Fibroblast of villous mesenchyme (primary cell): Measurements from ENCODE around the gene ATP2A1. TPM values are rescaled to one million over a fixed set of nuclear protein-coding genes. Genes with fewer than 3 reads are reported as not detected.
"Not testable (repeated sequence)": the region's sequence is repeated elsewhere in the genome, so short reads cannot be mapped to it uniquely, and the experiment has no call there.

ENCODE experiments used
- DNase-seq: peaks from one replicate; pipeline ENCODE4 v3.0.0-alpha.2; 2010; ENCODE audit warnings: low read depth
- H3K4me3 ChIP-seq: 2 replicates; pipeline ENCODE4 v1.5.1; 2011; ENCODE audit warnings: low read depth, mild to moderate bottlenecking, low read length
- CTCF ChIP-seq: IDR thresholded peaks from 2 replicates; pipeline ENCODE4 v1.5.1; 2012; ENCODE audit warnings: low read depth, mild to moderate bottlenecking, low read length; ENCODE audit not compliant: insufficient read depth
- total RNA-seq: library from RNA; depleted of rRNA; stranded (reverse); fragments of >200 nt; gene quantifications from 2 replicates; pipeline ENCODE4 v1.2.3, GENCODE V29; 2012

The ATP2A1 gene
- total RNA-seq, 1 donor, result 0.43 TPM

GRCh38 chr16:28876973-28877654 lies 1.2 kb upstream of the ATP2A1 start:
- no peak overlapping the region for H3K4me3 ChIP-seq
- no peak for TF ChIP-seq CTCF
- DNase-seq, result no peak

GRCh38 chr16:28877655-28878000 lies 660 bp upstream of the ATP2A1 start:
- no peak for TF ChIP-seq CTCF
- no peak for DNase-seq
- no peak overlapping the region for H3K4me3 ChIP-seq

- no peak for DNase-seq
- TF ChIP-seq CTCF, result no peak
Measured at GRCh38 chr16:28879261-28879840, 1.1 kb downstream of the ATP2A1 start.

GRCh38 chr16:28879841-28880588 lies 1.7 kb downstream of the ATP2A1 start:
- peak; percentile 75 for DNase-seq
- peak overlapping the region; percentile 73 for H3K4me3 ChIP-seq
- no peak for TF ChIP-seq CTCF

More at GRCh38 chr16:28879261-28879840, 1.1 kb downstream of the ATP2A1 start:
- H3K4me3 ChIP-seq, result peak overlapping the region; percentile 73

GRCh38 chr16:28880589-28880915 lies 2.3 kb downstream of the ATP2A1 start:
- no peak for DNase-seq
- no peak for TF ChIP-seq CTCF
- H3K4me3 ChIP-seq, result peak overlapping the region; percentile 73

GRCh38 chr16:28880955-28881354 lies 2.7 kb downstream of the ATP2A1 start:
- no peak for DNase-seq
- no peak for TF ChIP-seq CTCF

GRCh38 chr16:28881565-28881964 lies 3.3 kb downstream of the ATP2A1 start:
- DNase-seq, H3K4me3 ChIP-seq: not testable (repeated sequence)

More at GRCh38 chr16:28880955-28881354, 2.7 kb downstream of the ATP2A1 start:
- no peak overlapping the region for H3K4me3 ChIP-seq
